ENCODE measurements around the gene PGM1. TPM values are rescaled to one million over a fixed set of nuclear protein-coding genes. Genes with fewer than 3 reads are reported as not detected.

Gene PGM1
- total and polyA plus RNA-seq, 10 of the 15 experiments (the other 5 are each of a cell fraction or from before 2014, with no cell fraction given) = 22.5 to 72.6 (median 50.8) TPM

GRCh38 chr1:63547621-63548294, 45.5 kb upstream of the PGM1 start:
- intact Hi-C loops (cut with micrococcal nuclease; ENCODE audit: unreplicated experiment) = no loop called here
- Histone ChIP-seq H3K4me2 (ENCODE audit: control insufficient read depth, insufficient read depth) (no peak overlapping the region), H2AFZ (ENCODE audit: control insufficient read depth, low read depth, low read length) (no peak overlapping the region), H3K9ac (ENCODE audit: control insufficient read depth, insufficient read depth, low read length) (no peak overlapping the region), H3K27ac (ENCODE audit: control insufficient read depth, insufficient read depth) (no peak overlapping the region), H3K36me3 (ENCODE audit: control insufficient read depth in 2 of 2, insufficient read depth in 2 of 2, low read length in 1 of 2) (no peaks in the 10 kb centered on the region), H3K9me3 (replicated peaks; ENCODE audit: control insufficient read depth, insufficient read depth, low read length) (no peaks in the 10 kb centered on the region), H3K4me3 (no peak overlapping the region), H4K20me1 (ENCODE audit: control insufficient read depth, insufficient read depth) (no peaks in the 10 kb centered on the region), H3K27me3 (replicated peaks in 1 of 2; ENCODE audit: control insufficient read depth in 2 of 2, insufficient read depth in 2 of 2, low read length in 1 of 2) (no peaks in the 10 kb centered on the region), H3K79me2 (ENCODE audit: control insufficient read depth, insufficient read depth, low read length) (no peaks in the 10 kb centered on the region), H3K4me1 (ENCODE audit: control insufficient read depth, insufficient read depth, low read length) (no peaks in the 10 kb centered on the region)
- FAIRE-seq (no peak), DNase-seq (ENCODE audit: low read depth, low spot score) (no peak), ATAC-seq (no peak)
- ChIA-PET RAD21 (ENCODE audit: unreplicated experiment) (no interaction called here), SMC1A (ENCODE audit: uncharacterized antibody, unreplicated experiment) (no interaction called here), CTCF (interaction anchor here (1.4 to 3.9 kb wide), 3 partner anchors 9 to 10 kb away, joined by 7 to 18 read pairs (median 7); no protein-coding TSS in a partner anchor), POLR2A (no interaction called here)
- WGBS (ENCODE audit: insufficient coverage, insufficient replicate concordance, low lambda C conversion rate, missing lambda C conversion rate) = 100% methylated on average over 2 of the region's 2 CpGs
- in situ Hi-C loops (cut with MboI) = no loop called here
- no TSS peak for BruUV-seq (replicated peaks)
- no peak for TF ChIP-seq SP1 (IDR thresholded peaks at IDR 0.05; ENCODE audit: low read depth, low read length)
- no peak for TF ChIP-seq BCL11A (IDR thresholded peaks at IDR 0.05; ENCODE audit: low read depth, low read length)
- no peak for TF ChIP-seq RFX5 (IDR thresholded peaks at IDR 0.05; ENCODE audit: low read depth, low read length)
- TF ChIP-seq MTA2 (IDR thresholded peaks at IDR 0.05; ENCODE audit: low read depth) = no peak
- TF ChIP-seq USF2 (IDR thresholded peaks at IDR 0.05; ENCODE audit: borderline replicate concordance, low read depth, low read length) = no peak
- no peak for TF ChIP-seq GABPA (IDR thresholded peaks at IDR 0.05; ENCODE audit: low read depth)
- no peak for TF ChIP-seq KDM1A (IDR thresholded peaks at IDR 0.05; ENCODE audit: borderline replicate concordance)
- no peak for TF ChIP-seq FOS (IDR thresholded peaks at IDR 0.05; ENCODE audit: borderline replicate concordance, extremely low read depth, insufficient read length)
- no peak for TF ChIP-seq PKNOX1 (IDR thresholded peaks at IDR 0.05)
- no peak for TF ChIP-seq TCF3 (IDR thresholded peaks at IDR 0.05; ENCODE audit: borderline replicate concordance, insufficient read depth, low read depth, low read length)
- TF ChIP-seq SREBF1 (IDR thresholded peaks at IDR 0.05; ENCODE audit: low read length) = no peak
- no peak for TF ChIP-seq GATAD2B (conservative IDR thresholded peaks at IDR 0.05; ENCODE audit: low read depth)
- no peak for TF ChIP-seq ZNF24 (IDR thresholded peaks at IDR 0.05)
- TF ChIP-seq CUX1 (IDR thresholded peaks at IDR 0.05; ENCODE audit: insufficient replicate concordance, low read depth, low read length) = no peak
- TF ChIP-seq PAX5 (IDR thresholded peaks at IDR 0.05; ENCODE audit: borderline replicate concordance, low read depth, low read length) = no peak
- no peak for TF ChIP-seq ZNF217 (IDR thresholded peaks at IDR 0.05)
- no peak for TF ChIP-seq NFXL1 (IDR thresholded peaks at IDR 0.05; ENCODE audit: borderline replicate concordance)

Data from GM12878 (cell line).